ENCODE measurements around the gene PGGHG. TPM values are rescaled to one million over a fixed set of nuclear protein-coding genes. Genes with fewer than 3 reads are reported as not detected.

PGGHG gene
- total and polyA plus RNA-seq, 12 donors: 3.3 to 45.3 (median 7.4) TPM

- intact Hi-C loops (cut with DNase I): no loop called here
- no peak overlapping the region for H3K4me3 ChIP-seq
- 78% methylated on average over 8 of the region's 8 CpGs for WGBS, 2 donors
- ATAC-seq (no peak), DNase-seq (no peak)
- no peaks in the 10 kb centered on the region for H3K4me1 ChIP-seq
- TF ChIP-seq, protein P1, sequence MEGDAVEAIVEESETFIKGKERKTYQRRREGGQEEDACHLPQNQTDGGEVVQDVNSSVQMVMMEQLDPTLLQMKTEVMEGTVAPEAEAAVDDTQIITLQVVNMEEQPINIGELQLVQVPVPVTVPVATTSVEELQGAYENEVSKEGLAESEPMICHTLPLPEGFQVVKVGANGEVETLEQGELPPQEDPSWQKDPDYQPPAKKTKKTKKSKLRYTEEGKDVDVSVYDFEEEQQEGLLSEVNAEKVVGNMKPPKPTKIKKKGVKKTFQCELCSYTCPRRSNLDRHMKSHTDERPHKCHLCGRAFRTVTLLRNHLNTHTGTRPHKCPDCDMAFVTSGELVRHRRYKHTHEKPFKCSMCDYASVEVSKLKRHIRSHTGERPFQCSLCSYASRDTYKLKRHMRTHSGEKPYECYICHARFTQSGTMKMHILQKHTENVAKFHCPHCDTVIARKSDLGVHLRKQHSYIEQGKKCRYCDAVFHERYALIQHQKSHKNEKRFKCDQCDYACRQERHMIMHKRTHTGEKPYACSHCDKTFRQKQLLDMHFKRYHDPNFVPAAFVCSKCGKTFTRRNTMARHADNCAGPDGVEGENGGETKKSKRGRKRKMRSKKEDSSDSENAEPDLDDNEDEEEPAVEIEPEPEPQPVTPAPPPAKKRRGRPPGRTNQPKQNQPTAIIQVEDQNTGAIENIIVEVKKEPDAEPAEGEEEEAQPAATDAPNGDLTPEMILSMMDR (IDR thresholded peaks at IDR 0.05): no peak
- H3K9me3 ChIP-seq: no peaks in the 10 kb centered on the region
- peaks cover 3 to 99% (median 72%) of the 10 kb centered on the region in 9 donors for H3K36me3 ChIP-seq
- H3K27ac ChIP-seq: no peak overlapping the region
- H3K27me3 ChIP-seq: no peaks in the 10 kb centered on the region
These were observed 39.9 kb upstream of the PGGHG start for GRCh38 chr11:249062-249461.

DNA sequence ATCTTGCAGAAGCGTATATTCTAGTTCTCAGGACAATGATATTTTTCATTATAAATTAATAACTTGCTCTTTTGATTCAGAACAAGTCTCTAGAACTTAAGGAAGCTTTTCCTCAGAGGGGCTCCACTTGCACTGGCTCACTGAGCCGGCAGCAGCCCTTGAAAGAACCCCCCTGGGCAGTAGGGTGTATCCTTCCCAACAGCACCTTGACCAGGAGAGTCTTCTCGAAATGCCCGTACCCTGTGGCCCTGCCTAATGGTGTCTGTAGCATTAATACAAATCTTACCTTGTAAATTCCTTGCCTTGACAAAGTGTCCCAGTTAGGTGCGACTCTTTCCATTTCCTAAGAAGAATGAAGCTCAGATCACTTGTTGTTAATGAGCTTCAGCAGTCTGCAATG, 38.7 kb upstream of the PGGHG start:
- WGBS, 2 donors: 85 to 88% methylated on average over 5 of the region's 5 CpGs
- H3K4me1 ChIP-seq: no peaks in the 10 kb centered on the region
- ATAC-seq (no peak), DNase-seq (no peak)
- intact Hi-C loops (cut with DNase I): loop anchor here in 3 of 10 donors (5.0 to 10.0 kb wide), 4 partner anchors 37 to 125 kb away; partner anchors contain the start of genes B4GALNT4 (in 2 of the 3), IFITM1 (in 1 of the 3) and PGGHG (in 1 of the 3)
- H3K4me3 ChIP-seq: no peak overlapping the region
- peaks cover 3 to 88% (median 63%) of the 10 kb centered on the region in 9 donors for H3K36me3 ChIP-seq
- TF ChIP-seq, protein P1 (IDR thresholded peaks at IDR 0.05): no peak
- H3K27ac ChIP-seq: no peak overlapping the region
- no peaks in the 10 kb centered on the region for H3K9me3 ChIP-seq
- H3K27me3 ChIP-seq: no peaks in the 10 kb centered on the region

DNA sequence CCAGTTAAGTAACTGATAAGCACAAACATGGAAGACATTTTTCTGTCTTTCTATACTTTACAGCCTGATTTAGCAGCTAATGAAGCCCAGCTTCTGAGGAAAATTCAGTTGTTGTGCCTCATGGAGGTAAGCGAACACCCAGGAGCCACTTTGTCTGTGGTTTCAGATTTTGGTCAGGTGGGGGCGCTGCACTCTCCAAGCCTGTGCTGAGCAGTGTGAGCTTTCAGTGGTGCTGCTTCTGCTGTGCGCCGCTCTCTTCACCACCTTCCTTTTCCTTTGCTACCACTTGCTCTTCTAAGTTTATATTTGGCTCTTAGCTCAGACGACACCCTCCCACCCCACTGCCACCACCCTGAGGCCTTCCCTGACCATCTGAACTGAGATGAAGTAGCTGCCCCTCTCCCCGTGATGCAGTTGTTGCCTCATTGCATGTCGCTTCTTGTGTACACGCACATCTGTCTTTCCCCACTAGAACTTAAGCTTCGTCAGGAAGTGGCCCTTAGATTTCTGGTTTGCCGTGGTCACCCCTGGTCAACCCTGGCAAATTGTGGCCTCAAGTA, 38.1 kb upstream of the PGGHG start:
- TF ChIP-seq, protein P1 (IDR thresholded peaks at IDR 0.05): peak; percentile 31 to 76 (median 61)
- Histone ChIP-seq H3K4me3 (no peak overlapping the region), H3K27ac (no peak overlapping the region), H3K27me3 (no peaks in the 10 kb centered on the region), H3K4me1 (no peaks in the 10 kb centered on the region), H3K36me3 (peaks cover 3 to 84% (median 60%) of the 10 kb centered on the region in 9 donors), H3K9me3 (no peaks in the 10 kb centered on the region)
- peak in 6 of 8 donors; percentile 71 to 86 (median 78) for ATAC-seq
- peak; percentile 44 to 48 for DNase-seq
- 79 to 83% methylated on average over 10 of the region's 10 CpGs for WGBS, 2 donors
- intact Hi-C loops (cut with DNase I): loop anchor here in 3 of 10 donors (5.0 to 10.0 kb wide), 4 partner anchors 36 to 124 kb away; partner anchors contain the start of genes B4GALNT4 (in 2 of the 3), IFITM1 (in 1 of the 3) and PGGHG (in 1 of the 3)

DNA sequence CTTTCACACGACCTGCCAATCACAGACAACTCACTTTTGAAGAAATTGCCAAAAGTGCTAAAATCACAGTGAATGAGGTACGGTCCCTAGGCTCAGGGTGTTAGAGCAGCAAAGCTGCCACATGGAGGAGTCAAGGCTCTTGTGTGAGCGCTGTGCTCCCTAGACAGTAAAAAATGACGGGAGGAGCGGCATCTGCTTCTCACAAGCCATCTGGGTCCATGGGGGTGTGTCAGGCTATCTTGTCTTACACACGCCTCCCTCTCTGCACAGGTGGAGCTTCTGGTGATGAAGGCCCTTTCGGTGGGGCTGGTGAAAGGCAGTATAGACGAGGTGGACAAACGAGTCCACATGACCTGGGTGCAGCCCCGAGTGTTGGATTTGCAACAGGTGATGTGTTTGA, 37.4 kb upstream of the PGGHG start:
- H3K4me1 ChIP-seq: no peaks in the 10 kb centered on the region
- TF ChIP-seq, protein P1 (IDR thresholded peaks at IDR 0.05): no peak
- H3K9me3 ChIP-seq: no peaks in the 10 kb centered on the region
- ATAC-seq (peak in 1 of 8 donors; percentile 30), DNase-seq (no peak)
- H3K27ac ChIP-seq: no peak overlapping the region
- H3K4me3 ChIP-seq: no peak overlapping the region
- intact Hi-C loops (cut with DNase I): loop anchor here in 3 of 10 donors (5.0 to 10.0 kb wide), 4 partner anchors 36 to 123 kb away; partner anchors contain the start of genes B4GALNT4 (in 2 of the 3), IFITM1 (in 1 of the 3) and PGGHG (in 1 of the 3)
- H3K36me3 ChIP-seq: peaks cover 3 to 76% (median 53%) of the 10 kb centered on the region in 9 donors
- no peaks in the 10 kb centered on the region for H3K27me3 ChIP-seq
- 78 to 82% methylated on average over 10 of the region's 10 CpGs for WGBS, 2 donors
